Fibroblast of lung (primary cell): ENCODE results near the gene CHRNA3. TPM values are rescaled to one million over a fixed set of nuclear protein-coding genes. Genes with fewer than 3 reads are reported as not detected.

Experiments
- DNase-seq, 2 donors: peaks; one replicate each; pipeline versions ENCODE4 v3.0.0 to v3.0.0-alpha.2; 2010; ENCODE audit warnings: low read depth in 2 of 2
- H2AFZ ChIP-seq: 2 replicates; pipeline ENCODE4 v1.5.1; 2012; ENCODE audit warnings: low read length, control low read depth, inconsistent platforms
- H3K27ac ChIP-seq: 2 replicates; pipeline ENCODE4 v1.5.1; 2011; ENCODE audit warnings: low read length, control low read depth; ENCODE audit not compliant: insufficient read depth
- H3K27me3 ChIP-seq: 2 replicates; pipeline ENCODE4 v1.5.1; 2011; ENCODE audit warnings: mild to moderate bottlenecking, low read length; ENCODE audit not compliant: control insufficient read depth, insufficient read depth
- H3K36me3 ChIP-seq: 2 replicates; pipeline ENCODE4 v1.5.1; 2011; ENCODE audit warnings: low read length; ENCODE audit not compliant: control insufficient read depth, insufficient read depth
- H3K4me1 ChIP-seq: 2 replicates; pipeline ENCODE4 v1.5.1; 2011; ENCODE audit warnings: low read length; ENCODE audit not compliant: control insufficient read depth, insufficient read depth; ENCODE audit errors: extremely low read depth
- H3K4me2 ChIP-seq: 2 replicates; pipeline ENCODE4 v1.5.1; 2011; ENCODE audit warnings: low read length, control low read depth; ENCODE audit not compliant: insufficient read depth; ENCODE audit errors: extremely low read depth
- H3K4me3 ChIP-seq, 4 experiments: fragments of 200-600 bp in 1 of 4; sonication (generic) in 1 of 4; replicated peaks in 1 of 4; 2 replicates each; pipeline ENCODE4 v1.5.1; 2011 to 2016; ENCODE audit warnings: low read length in 4 of 4, low read depth in 3 of 4, mild to moderate bottlenecking in 3 of 4, control low read depth in 2 of 4, inconsistent platforms in 1 of 4, mixed read lengths in 1 of 4; ENCODE audit not compliant: insufficient read depth in 1 of 4; ENCODE audit errors: control extremely low read depth in 1 of 4
- H3K79me2 ChIP-seq: 2 replicates; pipeline ENCODE4 v1.5.1; 2012; ENCODE audit warnings: mild to moderate bottlenecking, low read length, inconsistent platforms; ENCODE audit not compliant: control insufficient read depth, insufficient read depth
- H3K9ac ChIP-seq: 2 replicates; pipeline ENCODE4 v1.5.1; 2011; ENCODE audit warnings: mild to moderate bottlenecking, low read length, control low read depth; ENCODE audit not compliant: insufficient read depth
- H3K9me3 ChIP-seq: 2 replicates; pipeline ENCODE4 v1.5.1; 2012; ENCODE audit warnings: low read depth, low read length; ENCODE audit not compliant: control insufficient read depth, insufficient read depth
- H4K20me1 ChIP-seq: 2 replicates; pipeline ENCODE4 v1.5.1; 2011; ENCODE audit warnings: low read length; ENCODE audit not compliant: control insufficient read depth, insufficient read depth; ENCODE audit errors: extremely low read depth
- CTCF ChIP-seq, 2 donors: IDR thresholded peaks in 1 of 2; conservative IDR thresholded peaks in 1 of 2; 1 replicate in 1 of 2; 2 replicates in 1 of 2; pipeline ENCODE4 v1.5.1; 2011 to 2012; ENCODE audit warnings: low read length in 2 of 2, control low read depth in 1 of 2, inconsistent platforms in 1 of 2, low read depth in 1 of 2, mild to moderate bottlenecking in 1 of 2
- EZH2 ChIP-seq: IDR thresholded peaks from 2 replicates; pipeline ENCODE4 v1.5.1; 2012; ENCODE audit warnings: low read length, control low read depth, mild to moderate bottlenecking; ENCODE audit errors: missing control alignments
- polyA plus RNA-seq, 2 donors: library from polyadenylated mRNA; depleted of rRNA in 1 of 2; stranded (reverse) in 1 of 2; unstranded in 1 of 2; fragments of >200 nt; gene quantifications; 2 replicates each; pipeline ENCODE4 v1.2.1, GENCODE V29; 2011 to 2012; ENCODE audit warnings: missing spikeins in 1 of 2
- total RNA-seq: library from RNA; depleted of rRNA; stranded (reverse); fragments of >200 nt; gene quantifications from 2 replicates; pipeline ENCODE4 v1.2.1, GENCODE V29; 2014

The CHRNA3 gene
- total and polyA plus RNA-seq, 2 donors (not counting 1 experiment from before 2014, with no cell fraction given) = not detected

GRCh38 chr15:78623786-78624497, 3.1 kb upstream of the CHRNA3 start:
- no peak for DNase-seq
- Histone ChIP-seq H3K27ac (no peak overlapping the region), H3K79me2 (no peaks in the 10 kb centered on the region), H4K20me1 (no peaks in the 10 kb centered on the region), H3K4me3 (no peak overlapping the region), H3K9ac (no peak overlapping the region), H3K4me1 (no peaks in the 10 kb centered on the region), H3K36me3 (no peaks in the 10 kb centered on the region), H2AFZ (no peak overlapping the region), H3K4me2 (no peak overlapping the region), H3K27me3 (peaks cover 29% of the 10 kb centered on the region), H3K9me3 (no peaks in the 10 kb centered on the region)
- no peak for TF ChIP-seq EZH2
- TF ChIP-seq CTCF (conservative IDR thresholded peaks at IDR 0.05 in 1 of 2, IDR thresholded peaks at IDR 0.05 in 1 of 2; ENCODE audit: low read depth in 1 of 2, low read length in 2 of 2) = no peak

DNA sequence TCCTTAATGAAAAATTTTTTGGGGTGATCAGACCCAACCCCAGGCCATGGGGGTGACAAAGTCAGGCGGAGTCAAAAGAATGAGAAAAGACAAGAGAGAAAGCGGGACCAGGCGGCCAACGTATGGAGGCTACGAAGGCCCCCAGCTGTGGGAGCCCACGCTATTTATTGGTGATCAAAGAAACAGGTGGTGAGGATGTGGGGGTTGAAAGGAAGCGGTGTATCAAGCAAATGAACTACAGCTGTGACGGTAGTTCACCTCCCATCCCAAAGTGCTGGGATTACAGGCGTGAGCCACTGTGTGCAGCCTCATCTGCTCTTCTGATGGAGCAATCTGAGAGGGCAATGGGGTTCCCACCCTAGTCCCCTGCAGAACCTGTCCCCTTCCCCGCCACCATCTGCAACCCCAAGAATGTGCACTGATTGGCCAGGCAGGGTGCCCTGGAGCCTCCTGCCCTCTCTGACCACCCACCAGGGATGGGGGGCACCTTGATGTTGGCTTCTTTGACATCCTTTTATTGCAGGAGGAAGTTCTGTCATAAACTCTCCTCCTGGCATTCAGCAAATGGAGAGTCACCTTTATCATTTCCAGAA, 1.1 kb upstream of the CHRNA3 start:
- Histone ChIP-seq H3K27me3 (peaks cover 30% of the 10 kb centered on the region), H3K27ac (no peak overlapping the region), H3K4me3 (no peak overlapping the region), H3K9me3 (no peaks in the 10 kb centered on the region), H3K36me3 (no peaks in the 10 kb centered on the region), H3K9ac (no peak overlapping the region), H4K20me1 (no peaks in the 10 kb centered on the region), H3K4me2 (no peak overlapping the region), H3K79me2 (no peaks in the 10 kb centered on the region), H3K4me1 (no peaks in the 10 kb centered on the region), H2AFZ (no peak overlapping the region)
- no peak for DNase-seq
- TF ChIP-seq EZH2 (no peak), CTCF (conservative IDR thresholded peaks at IDR 0.05 in 1 of 2, IDR thresholded peaks at IDR 0.05 in 1 of 2; ENCODE audit: low read depth in 1 of 2, low read length in 2 of 2) (no peak)

- no peak overlapping the region for H3K27ac ChIP-seq
- H3K4me2 ChIP-seq = no peak overlapping the region
- H4K20me1 ChIP-seq = no peaks in the 10 kb centered on the region
- H3K4me1 ChIP-seq = no peaks in the 10 kb centered on the region
- H2AFZ ChIP-seq = no peak overlapping the region
- peaks cover 30% of the 10 kb centered on the region for H3K27me3 ChIP-seq
- peak in 1 of 2 donors; percentile 18 for DNase-seq
- H3K4me3 ChIP-seq = no peak overlapping the region
- no peaks in the 10 kb centered on the region for H3K79me2 ChIP-seq
- TF ChIP-seq EZH2 = no peak
- peak in 1 of 2 donors; percentile 5 for TF ChIP-seq CTCF (conservative IDR thresholded peaks at IDR 0.05 in 1 of 2, IDR thresholded peaks at IDR 0.05 in 1 of 2; ENCODE audit: low read depth in 1 of 2, low read length in 2 of 2)
- no peak overlapping the region for H3K9ac ChIP-seq
- no peaks in the 10 kb centered on the region for H3K9me3 ChIP-seq
- H3K36me3 ChIP-seq = no peaks in the 10 kb centered on the region
Observed at GRCh38 chr15:78620021-78620526, 722 bp downstream of the CHRNA3 start.
